HG03575 (cell line): ENCODE results near the gene ADGRL3.

Experiments used
- ATAC-seq: cut with Tn5 transposase; IDR thresholded peaks from one replicate; pipeline ENCODE4 v1.9.1; 2021; ENCODE audit not compliant: unreplicated experiment, insufficient number of reproducible peaks, low FRiP score; ENCODE audit errors: extremely low read depth

ADGRL3 gene

GRCh38 chr4:61254406-61254805, 54.3 kb downstream of the ADGRL3 start:
- ATAC-seq = no peak

DNA sequence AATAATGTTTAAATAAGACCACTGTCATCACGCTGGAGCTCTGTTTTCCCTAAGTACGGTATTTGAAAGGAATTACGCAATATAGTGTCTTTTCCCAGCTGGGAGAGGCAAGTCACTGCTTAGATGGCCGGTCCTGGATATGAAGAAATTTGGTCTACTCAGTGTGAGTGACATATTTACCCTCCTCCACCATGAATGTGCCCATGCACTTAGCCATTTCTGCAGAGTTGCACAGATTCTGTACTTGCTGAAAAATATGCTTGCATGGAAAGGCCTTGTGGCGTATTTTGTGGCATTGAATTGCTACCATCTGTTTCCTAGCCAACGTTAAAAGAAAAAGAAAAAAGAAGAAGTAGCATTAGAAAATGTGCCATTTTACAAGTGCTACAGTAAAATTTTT, 73.1 kb downstream of the ADGRL3 start:
- no peak for ATAC-seq

DNA sequence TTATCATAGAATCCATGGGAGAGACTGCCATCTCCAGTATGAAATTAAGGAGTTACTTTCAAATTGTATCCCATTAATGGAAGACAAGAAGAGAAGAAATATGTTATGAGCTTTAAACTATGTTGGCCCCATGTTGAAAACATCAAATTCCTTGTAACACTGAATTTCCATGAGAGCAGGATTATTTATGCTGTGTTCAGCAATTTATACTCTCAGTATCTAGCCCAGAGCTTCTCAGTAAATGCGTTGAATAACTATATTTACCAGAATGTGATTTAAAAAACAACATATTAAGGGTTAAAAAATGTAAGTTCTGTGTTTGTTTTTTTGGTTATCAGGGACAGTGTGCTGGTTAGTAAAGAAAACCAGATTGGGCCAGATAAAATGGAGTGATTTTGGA, 74.2 kb downstream of the ADGRL3 start:
- ATAC-seq = no peak

DNA sequence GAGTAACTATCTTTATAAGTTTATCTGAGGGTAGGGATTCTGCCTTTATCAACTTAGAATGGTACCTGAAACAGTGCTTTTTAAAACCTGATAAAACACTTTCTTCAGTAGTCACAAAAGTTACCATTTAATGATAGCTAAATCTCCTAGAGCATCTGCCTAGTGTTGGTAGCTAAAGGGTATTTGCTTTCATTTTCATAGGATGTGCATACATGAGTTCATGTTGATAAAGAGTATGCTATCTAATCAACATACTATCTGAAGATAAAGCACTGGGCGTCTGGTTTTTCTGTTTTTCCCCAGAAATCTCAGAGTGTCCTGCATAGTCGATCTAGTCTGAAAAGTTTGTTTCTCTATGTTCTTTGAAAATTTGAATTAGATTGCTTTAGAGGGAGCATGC, 75.1 kb downstream of the ADGRL3 start:
- ATAC-seq = no peak

DNA sequence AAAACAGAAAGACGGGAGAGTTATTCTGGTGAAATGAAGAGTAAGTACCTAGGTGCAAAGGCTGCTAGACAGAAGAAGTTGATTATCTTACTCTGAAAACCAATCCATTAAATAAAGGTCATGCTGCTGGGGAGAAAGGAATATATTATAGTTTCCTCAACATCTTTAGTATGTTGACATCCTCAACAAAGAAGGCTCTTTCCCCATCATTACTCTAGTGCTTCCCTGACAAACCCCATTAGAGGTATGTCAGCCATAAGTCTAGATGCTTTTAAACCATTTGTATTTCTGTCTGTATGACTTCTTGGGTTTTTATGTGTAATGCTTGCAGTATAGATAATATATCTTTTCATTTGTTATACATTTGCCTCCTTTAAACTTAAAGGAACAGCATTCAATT, 75.9 kb downstream of the ADGRL3 start:
- no peak for ATAC-seq

GRCh38 chr4:61277785-61278760, 77.9 kb downstream of the ADGRL3 start:
- ATAC-seq = no peak

- no peak for ATAC-seq
Observed at GRCh38 chr4:61292322-61292721, 92.2 kb downstream of the ADGRL3 start.

- ATAC-seq = no peak
Observed at GRCh38 chr4:61293707-61294400, 93.7 kb downstream of the ADGRL3 start.

DNA sequence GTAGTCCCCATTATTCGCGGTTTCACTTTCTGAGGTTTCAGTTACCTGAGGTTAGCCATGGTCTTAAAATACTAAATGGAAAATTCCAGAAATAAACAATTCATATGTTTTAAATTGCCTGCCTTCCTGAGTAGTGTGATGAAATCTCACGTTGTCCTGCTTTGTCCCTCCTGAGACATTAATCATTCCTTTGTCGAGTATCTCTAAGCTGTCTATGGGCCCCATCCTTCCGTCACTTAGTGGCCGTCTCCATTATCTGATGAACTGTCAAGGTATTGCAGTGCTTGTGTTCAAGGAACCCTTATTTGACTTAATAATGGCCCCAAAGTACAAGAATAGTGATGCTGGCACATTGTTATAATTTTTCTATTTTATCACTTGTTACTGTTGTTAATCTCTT, 94.8 kb downstream of the ADGRL3 start:
- no peak for ATAC-seq

DNA sequence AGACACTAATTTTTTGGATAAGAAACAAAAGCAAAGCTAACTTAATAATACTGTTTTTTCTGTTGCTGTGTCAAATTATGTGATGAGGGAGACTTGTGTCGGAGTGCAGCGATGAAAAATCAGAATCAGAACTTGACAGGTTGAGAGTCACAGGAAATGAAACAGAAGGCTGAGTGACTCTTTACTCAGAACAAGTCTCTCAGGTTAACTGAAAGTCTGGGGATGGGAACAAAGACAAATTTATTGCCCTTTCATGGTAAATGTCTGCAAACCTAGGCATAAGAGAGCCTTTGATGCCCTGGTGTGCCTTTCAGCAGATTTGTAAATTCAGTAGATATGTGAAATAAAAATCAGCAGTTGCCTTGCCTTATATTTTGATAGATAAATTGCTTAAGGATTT, 96.0 kb downstream of the ADGRL3 start:
- ATAC-seq = no peak

GRCh38 chr4:61298178-61298740, 98.1 kb downstream of the ADGRL3 start:
- no peak for ATAC-seq

GRCh38 chr4:61299316-61299715, 99.2 kb downstream of the ADGRL3 start:
- ATAC-seq = no peak

GRCh38 chr4:61300266-61300844, 100.2 kb downstream of the ADGRL3 start:
- ATAC-seq = no peak

DNA sequence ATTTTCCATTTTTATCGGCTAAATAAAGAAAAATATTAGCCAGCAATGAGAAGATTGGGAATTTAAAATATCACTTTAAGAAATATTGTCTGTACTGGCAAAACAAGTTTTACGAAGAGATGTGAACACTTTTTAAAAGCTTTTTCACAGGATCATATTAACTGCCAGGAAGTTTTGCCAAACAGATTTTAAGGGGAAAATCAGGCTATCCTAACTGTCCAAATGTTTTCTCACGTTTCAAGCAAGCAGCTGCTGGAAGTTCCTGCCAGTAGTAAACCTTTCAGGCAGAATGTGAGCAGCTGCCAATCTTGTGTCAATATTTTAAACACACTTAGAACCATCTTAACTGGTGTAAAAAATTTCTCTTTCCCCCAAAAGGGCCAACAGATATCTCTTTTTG, 101.1 kb downstream of the ADGRL3 start:
- no peak for ATAC-seq

- no peak for ATAC-seq
Observed at GRCh38 chr4:61308033-61308432, 107.9 kb downstream of the ADGRL3 start.

- no peak for ATAC-seq
Observed at GRCh38 chr4:61309616-61310015, 109.5 kb downstream of the ADGRL3 start.

DNA sequence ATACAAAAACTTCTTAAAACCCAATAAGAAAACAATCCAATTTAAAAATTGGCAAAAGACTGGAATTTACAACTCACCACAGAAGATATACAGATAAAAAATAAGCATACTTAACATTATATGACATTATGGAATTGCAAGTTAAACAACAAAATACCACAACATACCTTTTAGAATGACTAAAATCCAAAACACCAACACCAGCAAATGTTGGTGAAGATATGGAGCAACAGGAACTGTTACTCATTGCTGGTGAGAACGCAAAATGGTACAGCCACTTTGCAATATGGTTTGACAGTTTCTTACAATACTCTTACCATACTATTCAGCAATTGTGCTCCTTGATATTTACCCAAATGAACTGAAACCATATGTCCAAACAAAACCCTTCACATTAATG, 112.4 kb downstream of the ADGRL3 start:
- no peak for ATAC-seq

GRCh38 chr4:61318431-61318830, 118.3 kb downstream of the ADGRL3 start:
- no peak for ATAC-seq

DNA sequence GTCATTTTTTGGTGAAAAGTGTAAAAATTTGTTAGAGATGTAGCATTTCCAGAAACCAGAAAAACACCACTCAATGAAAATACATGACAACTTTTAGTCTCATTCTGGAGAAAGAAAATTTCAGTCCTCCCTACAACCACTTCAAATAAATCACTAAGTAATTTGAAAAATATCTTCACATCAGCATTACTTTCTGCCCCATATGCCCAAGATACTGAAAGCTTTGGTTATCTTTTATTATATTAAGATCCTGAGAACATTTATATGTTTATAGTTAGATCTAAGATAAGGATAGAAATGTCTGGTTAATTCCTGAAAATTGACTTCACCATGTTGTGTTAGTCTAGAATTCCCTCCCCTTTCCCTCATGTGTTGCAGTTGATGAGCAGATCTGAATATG, 119.0 kb downstream of the ADGRL3 start:
- no peak for ATAC-seq

DNA sequence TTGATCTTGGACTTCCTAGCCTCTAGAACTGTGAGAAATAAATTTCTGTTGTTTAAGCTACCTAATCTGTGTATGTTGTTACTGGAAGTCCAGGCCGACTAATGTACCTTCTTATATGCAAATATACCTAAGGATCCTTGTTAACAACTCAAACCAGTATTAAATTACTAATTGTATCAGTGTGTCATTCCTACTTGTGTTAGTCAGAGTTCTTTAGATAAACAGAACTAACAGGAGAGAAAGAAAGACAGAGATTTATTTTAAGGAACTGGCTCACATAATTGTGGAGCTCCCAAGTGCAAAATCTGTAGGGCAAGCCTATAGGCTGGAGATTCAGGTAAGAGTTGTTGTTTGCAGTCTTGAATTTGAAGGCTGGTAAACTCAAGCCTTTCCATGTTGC, 120.0 kb downstream of the ADGRL3 start:
- ATAC-seq = no peak
